ENCODE measurements around the gene CEACAM7.

The CEACAM7 gene

GRCh38 chr19:41646589-41647204 lies 41.4 kb downstream of the CEACAM7 start:
- no peak for FAIRE-seq

- no peak for FAIRE-seq
Observed at GRCh38 chr19:41641879-41642485, 46.1 kb downstream of the CEACAM7 start.

GRCh38 chr19:41638641-41639081 lies 49.4 kb downstream of the CEACAM7 start:
- no peak for FAIRE-seq

- no peak for FAIRE-seq
Observed at GRCh38 chr19:41637484-41637883, 50.6 kb downstream of the CEACAM7 start.

- FAIRE-seq = no peak
Observed at GRCh38 chr19:41627966-41628675, 59.9 kb downstream of the CEACAM7 start.

GRCh38 chr19:41626877-41627276 lies 61.2 kb downstream of the CEACAM7 start, which contains the start of gene CEACAM4:
CEACAM4 (minus strand) TSS chr19:41627074; CDS start chr19:41626963, 111 bp downstream.
- no peak for FAIRE-seq

GRCh38 chr19:41626278-41626677 lies 61.8 kb downstream of the CEACAM7 start:
- FAIRE-seq = no peak

- no peak for FAIRE-seq
Observed at GRCh38 chr19:41624937-41625336, 63.1 kb downstream of the CEACAM7 start.

- FAIRE-seq = no peak
Observed at GRCh38 chr19:41624515-41624914, 63.6 kb downstream of the CEACAM7 start.

- FAIRE-seq = no peak
Observed at GRCh38 chr19:41623360-41623759, 64.7 kb downstream of the CEACAM7 start.

Measured in colon (tissue), 2 donors.